Memory B cell (primary cell): ENCODE measurements around the gene NPDC1.
"Not testable (repeated sequence)": the region's sequence is repeated elsewhere in the genome, so short reads cannot be mapped to it uniquely, and the experiment has no call there.

Experiments
- ATAC-seq: fragments of 150-1000 bp; cut with Tn5 transposase; 2 replicates; pipeline ENCODE4 v1.10.0; 2021; ENCODE audit warnings: low read depth, mild to moderate bottlenecking, moderate library complexity
- DNase-seq, 2 donors: peaks; one replicate each; pipeline ENCODE4 v3.0.0; 2022; ENCODE audit warnings: low spot score in 2 of 2
- H3K27ac Mint-ChIP-seq: one replicate; pipeline ENCODE4 v1.8.0; 2022; ENCODE audit warnings: mild to moderate bottlenecking, moderate library complexity, mixed read lengths
- H3K27me3 Mint-ChIP-seq: one replicate; pipeline ENCODE4 v1.8.0; 2022; ENCODE audit warnings: mixed read lengths
- H3K36me3 Mint-ChIP-seq: one replicate; pipeline ENCODE4 v1.8.0; 2022; ENCODE audit warnings: mild to moderate bottlenecking, mixed read lengths
- H3K4me1 Mint-ChIP-seq: one replicate; pipeline ENCODE4 v1.8.0; 2022; ENCODE audit warnings: mixed read lengths
- H3K4me3 Mint-ChIP-seq: one replicate; pipeline ENCODE4 v1.8.0; 2022; ENCODE audit warnings: mild to moderate bottlenecking, moderate library complexity, mixed read lengths
- H3K9me3 Mint-ChIP-seq: one replicate; pipeline ENCODE4 v1.8.0; 2022; ENCODE audit warnings: mixed read lengths

NPDC1 gene

DNA sequence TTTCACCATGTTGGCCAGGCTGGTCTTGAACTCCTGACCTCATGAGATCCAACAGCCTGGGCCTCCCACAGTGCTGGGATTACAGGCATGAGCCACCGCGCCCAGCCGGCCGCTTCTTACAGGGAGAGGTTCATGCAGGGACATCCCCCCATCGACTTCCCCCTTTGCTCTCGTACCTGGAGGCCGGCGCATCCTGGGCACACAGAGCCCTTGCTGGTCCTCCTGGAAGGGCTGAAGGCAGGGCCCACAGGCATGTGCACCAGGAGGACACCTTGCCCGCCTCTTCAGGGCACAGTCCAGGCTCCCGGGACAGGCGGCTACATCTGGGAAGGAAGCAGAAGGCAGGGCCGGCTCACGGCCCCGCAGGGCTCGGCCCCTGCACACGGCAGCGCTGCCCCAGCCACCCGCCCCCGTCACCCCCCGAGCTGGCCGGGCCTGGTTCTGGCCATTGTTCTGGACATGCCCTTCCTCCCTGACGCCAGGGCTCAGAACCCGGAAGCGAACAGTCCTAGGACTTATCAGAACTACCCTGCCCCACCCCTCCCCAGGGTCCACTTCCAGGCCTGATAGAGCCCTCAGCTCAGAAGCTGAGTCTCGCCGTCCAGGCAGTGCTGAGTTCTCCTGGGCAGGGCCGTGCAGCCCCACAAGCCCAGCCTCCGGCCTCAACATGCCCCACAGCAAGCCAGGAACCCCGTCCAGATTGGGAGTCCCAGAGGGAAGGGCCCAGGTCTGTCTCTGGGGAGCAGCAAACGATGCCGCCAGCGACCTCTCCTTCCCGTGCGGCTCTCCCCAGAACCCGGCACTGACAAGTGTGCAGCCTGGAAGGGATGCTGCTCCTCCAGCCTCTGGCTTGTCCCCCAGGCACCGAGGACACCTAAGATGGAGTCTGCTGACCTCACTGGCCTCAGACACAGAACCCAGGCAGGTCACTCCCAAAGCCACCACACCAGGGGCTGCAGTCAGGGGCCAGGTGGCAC, 2.9 kb downstream of the NPDC1 start:
- H3K27me3 Mint-ChIP-seq: peaks cover 14% of the 10 kb centered on the region
- H3K4me1 Mint-ChIP-seq: peaks cover 3% of the 10 kb centered on the region
- ATAC-seq (no peak), DNase-seq (no peak)
- H3K4me3 Mint-ChIP-seq: no peak overlapping the region
- H3K27ac Mint-ChIP-seq: no peak overlapping the region
- H3K36me3 Mint-ChIP-seq: no peaks in the 10 kb centered on the region
- H3K9me3 Mint-ChIP-seq: no peaks in the 10 kb centered on the region

DNA sequence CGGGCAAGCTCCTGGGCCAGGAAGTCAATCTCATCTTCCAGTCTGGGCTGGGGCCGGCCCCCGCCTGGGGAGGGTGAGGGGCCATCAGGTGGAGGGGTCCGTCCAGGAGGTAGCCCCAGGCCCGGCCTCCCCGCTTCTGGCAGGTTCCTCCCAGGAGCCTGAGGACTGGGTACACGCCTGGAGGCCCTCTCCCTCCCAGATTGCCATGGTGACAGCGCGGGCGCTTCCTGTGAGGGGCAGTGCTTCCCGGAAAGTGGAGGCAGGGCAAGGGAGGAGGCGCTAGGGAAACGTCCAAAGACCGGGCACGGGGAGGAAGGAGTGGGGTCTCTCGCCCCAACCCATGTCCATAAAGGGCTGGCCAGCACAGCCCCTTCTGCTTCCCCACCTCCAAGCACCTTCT, 4.9 kb downstream of the NPDC1 start:
- Mint-ChIP-seq H3K4me1 (no peaks in the 10 kb centered on the region), H3K4me3 (no peak overlapping the region), H3K9me3 (no peaks in the 10 kb centered on the region), H3K27ac (no peak overlapping the region), H3K36me3 (no peaks in the 10 kb centered on the region), H3K27me3 (peaks cover 12% of the 10 kb centered on the region)
- no peak for DNase-seq
- ATAC-seq: no peak

DNA sequence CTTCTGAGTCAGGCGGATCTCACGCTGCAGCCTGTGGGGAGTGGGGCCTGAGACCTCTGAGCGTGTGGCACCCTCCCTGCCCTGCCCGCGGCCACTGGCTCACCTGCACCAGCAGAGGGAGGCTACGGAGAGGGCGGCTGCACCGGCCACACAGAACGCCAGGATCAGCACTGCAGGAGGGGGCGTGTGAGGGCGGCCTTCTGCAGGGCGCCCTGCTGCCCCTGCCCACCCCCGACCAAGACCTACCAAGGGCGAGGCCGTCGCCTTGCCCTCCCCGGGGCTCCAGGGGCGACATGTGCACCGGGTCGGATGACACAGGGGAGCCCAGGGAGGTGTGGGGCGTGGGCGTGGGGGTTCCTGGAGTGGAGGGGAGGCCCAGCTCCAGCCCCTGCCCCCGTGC, 5.4 kb downstream of the NPDC1 start:
- H3K27ac Mint-ChIP-seq: no peak overlapping the region
- H3K27me3 Mint-ChIP-seq: peaks cover 12% of the 10 kb centered on the region
- DNase-seq (no peak), ATAC-seq (no peak)
- H3K4me3 Mint-ChIP-seq: no peak overlapping the region
- H3K9me3 Mint-ChIP-seq: no peaks in the 10 kb centered on the region
- no peaks in the 10 kb centered on the region for H3K36me3 Mint-ChIP-seq
- no peaks in the 10 kb centered on the region for H3K4me1 Mint-ChIP-seq

- no peak overlapping the region for H3K27ac Mint-ChIP-seq
- DNase-seq: no peak
- H3K36me3 Mint-ChIP-seq: no peaks in the 10 kb centered on the region
- H3K4me3 Mint-ChIP-seq: no peak overlapping the region
- peaks cover 6% of the 10 kb centered on the region for H3K4me1 Mint-ChIP-seq
- H3K27me3 Mint-ChIP-seq: peaks cover 7% of the 10 kb centered on the region
- no peaks in the 10 kb centered on the region for H3K9me3 Mint-ChIP-seq
- ATAC-seq: no peak
Measured at GRCh38 chr9:137039611-137040366, 6.2 kb downstream of the NPDC1 start.

DNA sequence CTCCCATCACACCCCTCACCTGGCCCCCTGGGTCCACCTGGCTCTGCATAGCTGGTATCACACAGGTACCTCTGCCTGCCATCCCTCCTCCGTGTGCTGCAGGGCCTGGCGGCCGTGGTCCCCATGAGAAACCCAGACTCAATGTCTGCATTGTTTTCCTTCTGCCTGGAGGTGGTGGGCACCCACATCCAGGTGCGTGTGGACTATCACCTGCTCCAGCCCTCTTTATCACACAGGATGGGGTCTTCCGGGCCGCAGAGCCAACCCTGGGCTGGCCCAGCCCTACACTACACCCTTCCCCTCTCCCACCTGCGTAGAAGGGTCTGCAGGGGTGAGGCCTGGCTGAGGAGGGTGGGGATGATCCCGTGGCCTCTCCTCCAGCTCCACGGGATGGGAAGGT, 7.1 kb downstream of the NPDC1 start:
- no peak overlapping the region for H3K27ac Mint-ChIP-seq
- no peaks in the 10 kb centered on the region for H3K36me3 Mint-ChIP-seq
- H3K4me1 Mint-ChIP-seq: peaks cover 11% of the 10 kb centered on the region
- DNase-seq (no peak), ATAC-seq (no peak)
- H3K27me3 Mint-ChIP-seq: peaks cover 5% of the 10 kb centered on the region
- H3K9me3 Mint-ChIP-seq: no peaks in the 10 kb centered on the region
- H3K4me3 Mint-ChIP-seq: no peak overlapping the region

DNA sequence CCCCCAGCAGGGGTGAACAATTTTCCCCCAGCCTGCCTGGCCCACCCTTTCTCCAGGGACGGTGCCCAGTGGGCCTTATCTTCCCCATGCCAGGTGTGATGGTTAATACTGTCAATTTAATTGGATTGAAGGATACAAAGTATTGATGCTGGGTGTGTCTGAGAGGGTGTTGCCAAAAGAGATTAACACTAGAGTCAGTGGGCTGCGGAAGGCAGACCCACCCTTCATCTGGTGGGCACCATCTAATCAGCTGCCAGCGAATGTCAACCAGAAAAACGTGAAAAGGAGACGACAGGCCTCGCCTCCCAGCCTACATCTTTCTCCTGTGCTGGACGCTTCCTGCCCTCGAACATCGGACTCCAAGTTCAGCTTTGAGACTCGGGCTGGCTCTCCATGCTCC, 8.5 kb downstream of the NPDC1 start:
- H3K4me3 Mint-ChIP-seq: no peak overlapping the region
- DNase-seq (no peak), ATAC-seq (no peak)
- no peaks in the 10 kb centered on the region for H3K36me3 Mint-ChIP-seq
- no peak overlapping the region for H3K27ac Mint-ChIP-seq
- peaks cover 3% of the 10 kb centered on the region for H3K27me3 Mint-ChIP-seq
- H3K4me1 Mint-ChIP-seq: peaks cover 17% of the 10 kb centered on the region
- no peaks in the 10 kb centered on the region for H3K9me3 Mint-ChIP-seq

GRCh38 chr9:137037035-137037434, 8.9 kb downstream of the NPDC1 start:
- peaks cover 3% of the 10 kb centered on the region for H3K27me3 Mint-ChIP-seq
- H3K4me1 Mint-ChIP-seq: peaks cover 19% of the 10 kb centered on the region
- H3K36me3 Mint-ChIP-seq: no peaks in the 10 kb centered on the region
- H3K4me3 Mint-ChIP-seq: no peak overlapping the region
- DNase-seq: no peak
- ATAC-seq: no peak
- H3K27ac Mint-ChIP-seq: no peak overlapping the region
- no peaks in the 10 kb centered on the region for H3K9me3 Mint-ChIP-seq

DNA sequence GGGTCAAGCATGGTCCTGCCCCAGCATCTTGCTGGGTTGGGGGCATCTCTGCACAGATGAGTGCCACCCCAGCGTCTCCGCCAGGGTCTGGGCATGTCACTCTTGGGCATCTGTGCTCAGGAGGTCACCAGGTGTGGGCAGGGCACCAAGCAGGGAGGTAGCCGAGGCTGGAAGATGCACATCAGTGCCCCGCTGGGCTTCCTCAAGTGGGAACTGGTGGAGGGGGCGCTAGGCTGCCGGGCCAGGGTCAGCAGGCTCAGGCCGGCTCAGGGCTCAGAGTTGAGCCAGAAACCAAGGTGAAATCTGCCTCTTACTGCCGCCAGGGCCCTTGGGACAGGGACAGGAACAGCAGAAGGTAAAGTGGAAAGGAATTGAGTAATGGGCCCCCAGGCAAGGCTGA, 10.0 kb downstream of the NPDC1 start:
- Mint-ChIP-seq H3K27me3 (peaks cover 3% of the 10 kb centered on the region), H3K27ac (no peak overlapping the region), H3K4me3 (no peak overlapping the region), H3K9me3 (no peaks in the 10 kb centered on the region), H3K4me1 (peaks cover 24% of the 10 kb centered on the region), H3K36me3 (no peaks in the 10 kb centered on the region)
- DNase-seq (no peak), ATAC-seq (no peak)

DNA sequence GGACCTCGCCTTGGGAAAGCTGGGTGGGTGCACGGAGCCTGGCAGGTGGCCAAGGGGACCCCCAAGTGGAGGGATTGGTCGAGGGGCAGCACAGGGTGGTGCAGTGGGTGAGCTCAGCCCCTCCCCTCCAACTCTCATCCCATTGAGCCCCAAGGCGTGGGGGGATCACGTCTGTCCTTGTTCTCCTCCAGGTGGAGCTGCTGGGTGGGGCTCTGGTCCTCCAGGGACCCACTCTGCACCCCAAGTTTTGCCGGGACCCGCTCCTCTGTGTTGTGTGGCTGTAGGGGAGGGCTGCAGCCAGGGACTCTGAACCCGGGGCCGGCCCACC, 10.5 kb downstream of the NPDC1 start:
- Mint-ChIP-seq H3K27me3 (peaks cover 2% of the 10 kb centered on the region), H3K9me3 (no peaks in the 10 kb centered on the region), H3K36me3 (no peaks in the 10 kb centered on the region), H3K27ac (no peak overlapping the region), H3K4me3 (no peak overlapping the region), H3K4me1 (peaks cover 28% of the 10 kb centered on the region)
- no peak for ATAC-seq
- no peak for DNase-seq

GRCh38 chr9:137034709-137035506, 11.1 kb downstream of the NPDC1 start:
- Mint-ChIP-seq H3K36me3 (no peaks in the 10 kb centered on the region), H3K27ac (peak overlapping the region; percentile 63), H3K4me3 (peak overlapping the region; percentile 80), H3K4me1 (peaks cover 31% of the 10 kb centered on the region), H3K27me3 (no peaks in the 10 kb centered on the region), H3K9me3 (no peaks in the 10 kb centered on the region)
- peak; percentile 82 to 90 for DNase-seq
- ATAC-seq: peak; percentile 64

DNA sequence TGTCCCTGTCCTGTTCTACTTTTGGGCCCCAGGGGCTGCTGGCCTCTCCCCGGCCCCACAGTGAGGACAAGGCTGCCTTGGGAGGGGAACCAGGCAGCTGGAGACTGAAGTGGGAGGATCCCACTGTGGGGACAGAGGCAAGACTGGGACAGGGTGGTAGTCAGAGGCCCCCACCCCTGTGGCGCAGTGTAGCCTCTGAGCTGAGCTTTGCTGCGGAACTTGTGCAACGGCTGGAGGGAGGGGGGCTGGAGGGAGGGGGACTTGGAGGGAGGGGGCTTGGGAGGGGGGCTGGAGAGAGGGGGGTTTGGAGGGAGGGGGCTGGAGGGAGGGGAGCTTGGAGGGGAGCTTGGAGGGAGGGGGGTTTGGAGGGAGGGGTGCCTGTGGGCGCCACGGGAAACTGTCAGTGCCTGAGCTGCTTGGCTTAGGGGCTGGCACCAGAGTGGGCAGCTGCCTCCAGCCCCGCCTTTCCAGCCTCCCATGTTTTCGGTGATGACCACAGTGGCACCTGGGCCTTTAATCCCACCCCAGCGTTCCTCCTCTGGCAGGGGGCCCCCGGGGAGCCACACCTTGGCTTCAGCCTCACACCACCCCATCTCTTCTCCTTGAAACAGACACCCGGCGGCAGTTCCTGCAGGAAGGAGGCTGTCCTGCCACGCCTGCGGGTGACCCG, 11.8 kb downstream of the NPDC1 start:
- peak overlapping the region; percentile 63 for H3K27ac Mint-ChIP-seq
- DNase-seq (no peak), ATAC-seq (no peak)
- no peaks in the 10 kb centered on the region for H3K27me3 Mint-ChIP-seq
- no peaks in the 10 kb centered on the region for H3K9me3 Mint-ChIP-seq
- peak overlapping the region; percentile 82 for H3K4me3 Mint-ChIP-seq
- H3K4me1 Mint-ChIP-seq: peaks cover 37% of the 10 kb centered on the region
- H3K36me3 Mint-ChIP-seq: no peaks in the 10 kb centered on the region

DNA sequence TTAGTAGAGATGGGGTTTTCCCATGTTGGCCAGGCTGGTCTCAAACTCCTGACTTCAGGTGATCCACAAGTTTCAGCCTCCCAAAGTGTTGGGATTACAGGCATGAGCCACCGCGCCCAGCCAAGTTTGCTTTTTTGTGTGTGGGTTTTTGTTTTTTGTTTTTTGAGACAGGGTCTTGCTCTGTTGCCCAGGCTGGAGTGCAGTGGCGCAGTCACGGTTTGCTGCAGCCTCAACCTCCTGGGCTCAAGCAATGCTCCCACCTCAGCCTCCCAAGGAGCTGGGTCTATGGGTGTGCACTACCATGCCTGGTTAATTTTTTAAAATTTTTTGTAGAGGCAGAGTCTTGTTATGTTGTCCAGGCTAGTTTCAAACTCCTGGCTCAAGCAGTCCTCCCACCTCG, 12.5 kb downstream of the NPDC1 start:
- Mint-ChIP-seq H3K4me3 (peak overlapping the region; percentile 82), H3K4me1 (peaks cover 41% of the 10 kb centered on the region), H3K27ac (peak overlapping the region; percentile 82)
- H3K9me3 Mint-ChIP-seq, H3K27me3 Mint-ChIP-seq, H3K36me3 Mint-ChIP-seq, ATAC-seq, DNase-seq: not testable (repeated sequence)

DNA sequence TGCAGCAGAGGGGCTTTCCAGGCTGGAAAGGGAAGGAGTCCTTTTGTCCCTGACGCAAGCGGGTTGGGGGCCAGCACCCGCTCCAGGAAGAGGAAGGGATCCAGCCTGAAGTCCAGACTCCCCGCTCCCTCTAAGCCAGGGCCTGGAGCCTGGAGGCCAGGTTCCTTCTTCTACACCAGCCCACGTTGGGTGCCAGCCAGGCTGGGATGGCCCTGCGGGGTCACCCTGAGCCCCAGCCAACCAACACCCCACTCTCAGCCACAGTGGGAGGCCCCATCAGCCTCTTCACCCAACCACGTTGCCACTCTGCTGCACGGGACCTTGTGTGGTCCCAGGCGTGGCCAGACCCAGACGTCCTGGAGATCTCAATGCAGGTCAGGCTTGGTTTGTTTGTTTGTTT, 13.1 kb downstream of the NPDC1 start:
- Mint-ChIP-seq H3K36me3 (no peaks in the 10 kb centered on the region), H3K27ac (peak overlapping the region; percentile 82), H3K4me3 (peak overlapping the region; percentile 82), H3K9me3 (no peaks in the 10 kb centered on the region), H3K4me1 (peaks cover 41% of the 10 kb centered on the region), H3K27me3 (no peaks in the 10 kb centered on the region)
- ATAC-seq (peak; percentile 39), DNase-seq (no peak)
